Activated CD8-positive, alpha-beta memory T cell treated with anti-CD3 and anti-CD28 coated beads, Interleukin-2, amount 50 U/mL, for 48 hours (primary cell): ENCODE results near the gene COIL.
A peak's percentile ranks its signal among the peaks of the same experiment; 100 is the strongest.

Source experiments
- DNase-seq: peaks from one replicate; pipeline ENCODE4 v3.0.0-alpha.2; 2020

Gene COIL

GRCh38 chr17:56902348-56902747 lies 58.5 kb downstream of the COIL start:
- DNase-seq: no peak

- DNase-seq: no peak
These were observed 61.4 kb downstream of the COIL start for GRCh38 chr17:56899403-56899802.

- DNase-seq: no peak
These were observed 62.0 kb downstream of the COIL start for GRCh38 chr17:56898874-56899273.

GRCh38 chr17:56897646-56898424 lies 63.0 kb downstream of the COIL start:
- DNase-seq: no peak

GRCh38 chr17:56896968-56897359 lies 63.9 kb downstream of the COIL start:
- DNase-seq: no peak

GRCh38 chr17:56896217-56896967 lies 64.5 kb downstream of the COIL start:
- no peak for DNase-seq

- no peak for DNase-seq
These were observed 65.9 kb downstream of the COIL start for GRCh38 chr17:56894859-56895455.

- no peak for DNase-seq
These were observed 67.3 kb downstream of the COIL start for GRCh38 chr17:56893503-56893902.

GRCh38 chr17:56892333-56892732 lies 68.5 kb downstream of the COIL start:
- no peak for DNase-seq

- DNase-seq: peak; percentile 83
These were observed 69.1 kb downstream of the COIL start for GRCh38 chr17:56891751-56892150.

GRCh38 chr17:56890906-56891674 lies 69.8 kb downstream of the COIL start:
- no peak for DNase-seq

- DNase-seq: no peak
These were observed 70.5 kb downstream of the COIL start for GRCh38 chr17:56890390-56890789.
